ENCODE data around the gene ZDHHC11. TPM values are rescaled to one million over a fixed set of nuclear protein-coding genes. Genes with fewer than 3 reads are reported as not detected.

The ZDHHC11 gene
- total RNA-seq, 2 experiments from 2014 or later: 13.3 to 18.3 TPM

DNA sequence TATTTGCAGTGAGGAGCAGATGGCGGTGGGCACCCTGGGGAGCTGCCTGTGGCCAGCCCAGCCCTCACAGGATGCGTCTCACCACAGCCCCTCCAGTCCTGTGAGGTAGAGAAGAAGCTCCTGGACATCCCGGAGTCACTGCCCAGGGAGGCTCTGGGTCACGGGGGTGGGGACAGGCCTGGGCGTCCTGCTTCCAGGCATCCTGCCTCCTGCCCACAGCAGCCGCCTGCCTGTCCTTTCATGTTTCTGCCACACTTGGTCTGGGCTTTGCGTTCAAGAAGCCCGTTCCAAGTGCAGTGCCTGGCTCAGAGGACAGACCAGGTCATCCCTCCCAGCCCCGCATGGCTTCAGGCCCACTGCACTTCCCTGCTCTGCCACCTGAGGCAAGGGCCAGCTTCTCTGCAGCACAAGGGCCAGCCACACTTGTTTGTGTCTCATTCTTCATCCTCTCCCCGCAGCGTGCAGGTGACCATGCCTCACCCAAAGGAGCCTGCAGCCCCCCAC is 104.5 kb downstream of the ZDHHC11 start:
- CTCF ChIA-PET: no interaction called here
- H3K4me3 Mint-ChIP-seq: no peak overlapping the region
- intact Hi-C loops (cut with DNase I, micrococcal nuclease): no loop called here
- peaks cover 4% of the 10 kb centered on the region for H3K4me1 Mint-ChIP-seq (ENCODE audit: low read depth)
- POLR2A ChIA-PET: no interaction called here
- TF ChIP-seq, protein P1, sequence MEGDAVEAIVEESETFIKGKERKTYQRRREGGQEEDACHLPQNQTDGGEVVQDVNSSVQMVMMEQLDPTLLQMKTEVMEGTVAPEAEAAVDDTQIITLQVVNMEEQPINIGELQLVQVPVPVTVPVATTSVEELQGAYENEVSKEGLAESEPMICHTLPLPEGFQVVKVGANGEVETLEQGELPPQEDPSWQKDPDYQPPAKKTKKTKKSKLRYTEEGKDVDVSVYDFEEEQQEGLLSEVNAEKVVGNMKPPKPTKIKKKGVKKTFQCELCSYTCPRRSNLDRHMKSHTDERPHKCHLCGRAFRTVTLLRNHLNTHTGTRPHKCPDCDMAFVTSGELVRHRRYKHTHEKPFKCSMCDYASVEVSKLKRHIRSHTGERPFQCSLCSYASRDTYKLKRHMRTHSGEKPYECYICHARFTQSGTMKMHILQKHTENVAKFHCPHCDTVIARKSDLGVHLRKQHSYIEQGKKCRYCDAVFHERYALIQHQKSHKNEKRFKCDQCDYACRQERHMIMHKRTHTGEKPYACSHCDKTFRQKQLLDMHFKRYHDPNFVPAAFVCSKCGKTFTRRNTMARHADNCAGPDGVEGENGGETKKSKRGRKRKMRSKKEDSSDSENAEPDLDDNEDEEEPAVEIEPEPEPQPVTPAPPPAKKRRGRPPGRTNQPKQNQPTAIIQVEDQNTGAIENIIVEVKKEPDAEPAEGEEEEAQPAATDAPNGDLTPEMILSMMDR (IDR thresholded peaks at IDR 0.05): no peak
- Histone ChIP-seq H3K27me3 (ENCODE audit: control insufficient read depth in 1 of 2, insufficient read depth in 2 of 2, low read length in 2 of 2) (no peaks in the 10 kb centered on the region), H3K27ac (ENCODE audit: low read depth in 1 of 2, low read length in 2 of 2) (no peak overlapping the region), H3K4me1 (ENCODE audit: insufficient read depth, low read length) (no peaks in the 10 kb centered on the region), H3K4me3 (ENCODE audit: low read length) (no peak overlapping the region), H3K36me3 (ENCODE audit: insufficient read depth, low read length) (no peaks in the 10 kb centered on the region), H3K9me3 (ENCODE audit: control insufficient read depth in 1 of 2, insufficient read depth in 1 of 2, low read length in 2 of 2) (no peaks in the 10 kb centered on the region)
- no peaks in the 10 kb centered on the region for H3K36me3 Mint-ChIP-seq (ENCODE audit: low read depth)
- ATAC-seq (ENCODE audit: poor library complexity) (no peak), DNase-seq (no peak)
- H3K9me3 Mint-ChIP-seq: no peaks in the 10 kb centered on the region
- H3K27me3 Mint-ChIP-seq: no peaks in the 10 kb centered on the region
- no peak overlapping the region for H3K27ac Mint-ChIP-seq

Other genes starting within 250 kb of the ZDHHC11 start
- 1 to 10 TPM; 7.6 to 8.0 TPM for gene CEP72, start 238.6 kb downstream of the ZDHHC11 start, total RNA-seq
- gene TPPP, start 157.6 kb downstream of the ZDHHC11 start, total RNA-seq: 1 to 10 TPM; 8.2 to 8.5 TPM
- 10 to 100 TPM; 14.8 to 15.1 TPM for gene ZDHHC11B, start 66.3 kb downstream of the ZDHHC11 start, total RNA-seq
- gene BRD9, start 41.8 kb upstream of the ZDHHC11 start, total RNA-seq: 100 to 1,000 TPM; 109 TPM
- under 1 TPM; 0.47 to 0.66 TPM for gene TRIP13, start 41.9 kb upstream of the ZDHHC11 start, total RNA-seq
- gene NKD2, start 157.8 kb upstream of the ZDHHC11 start, total RNA-seq: under 1 TPM; 0.17 to 0.30 TPM

Measured in CD4-positive, alpha-beta T cell (primary cell).